SK-N-MC (cell line): ENCODE results near the gene XXYLT1.

Source experiments
- DNase-seq: peaks from one replicate; pipeline ENCODE4 v3.0.0-alpha.2; 2011; ENCODE audit warnings: low read depth, low spot score
- H3K27ac ChIP-seq: fragments of 200-600 bp; sonication (generic); 2 replicates; pipeline ENCODE4 v1.5.1; 2016; ENCODE audit warnings: mixed run types
- H3K36me3 ChIP-seq: fragments of 200-600 bp; sonication (generic); 2 replicates; pipeline ENCODE4 v1.6.1; 2017; ENCODE audit warnings: antibody characterized with exemption, low read length, mixed read lengths; ENCODE audit not compliant: insufficient read depth
- H3K4me3 ChIP-seq: fragments of 200-600 bp; sonication (generic); 2 replicates; pipeline ENCODE4 v1.5.1; 2016
- H3K9ac ChIP-seq: fragments of 200-600 bp; sonication (generic); 2 replicates; pipeline ENCODE4 v1.8.0; 2017; ENCODE audit warnings: mixed run types, mixed read lengths; ENCODE audit not compliant: insufficient read length
- H3K9me3 ChIP-seq: fragments of 200-600 bp; sonication (generic); 2 replicates; pipeline ENCODE4 v1.6.1; 2017; ENCODE audit warnings: low read depth, mild to moderate bottlenecking, antibody characterized with exemption, low read length, moderate library complexity, mixed read lengths
- EZH2 ChIP-seq: fragments of 200-600 bp; sonication (generic); IDR thresholded peaks from one replicate; pipeline ENCODE4 v1.6.1; 2017; ENCODE audit warnings: antibody characterized with exemption
- FOXP2 ChIP-seq: optimal IDR thresholded peaks from 2 replicates; pipeline ENCODE3; 2011; ENCODE audit warnings: mild to moderate bottlenecking, moderate library complexity; ENCODE audit not compliant: insufficient read depth; ENCODE audit errors: extremely low read length, control extremely low read depth
- POLR2AphosphoS5 ChIP-seq: IDR thresholded peaks from 2 replicates; pipeline ENCODE4 v1.6.1; 2012; ENCODE audit warnings: mild to moderate bottlenecking, low read depth, low read length, borderline replicate concordance

The XXYLT1 gene

DNA sequence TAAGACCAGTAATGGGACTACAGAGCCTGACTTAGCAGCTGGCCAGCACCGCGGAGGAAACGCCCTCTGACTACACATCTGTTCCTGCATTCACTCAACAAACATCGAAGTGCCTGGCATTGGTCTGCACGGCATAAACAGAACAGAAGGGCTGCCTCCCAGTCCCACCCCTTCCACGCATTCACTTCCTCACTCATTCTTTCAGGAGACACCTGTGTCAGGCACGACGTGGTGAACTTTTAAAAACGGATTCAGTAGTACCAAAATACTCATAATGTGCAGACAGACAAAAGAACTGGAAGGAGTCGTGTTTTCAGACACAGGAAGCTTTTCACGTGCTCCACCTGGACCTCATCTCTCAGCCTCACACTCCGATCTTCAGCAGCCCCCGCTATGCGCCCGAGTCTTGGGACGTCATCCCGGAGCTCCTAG is 123.3 kb downstream of the XXYLT1 start:
- H3K9ac ChIP-seq = no peak overlapping the region
- H3K27ac ChIP-seq = no peak overlapping the region

DNA sequence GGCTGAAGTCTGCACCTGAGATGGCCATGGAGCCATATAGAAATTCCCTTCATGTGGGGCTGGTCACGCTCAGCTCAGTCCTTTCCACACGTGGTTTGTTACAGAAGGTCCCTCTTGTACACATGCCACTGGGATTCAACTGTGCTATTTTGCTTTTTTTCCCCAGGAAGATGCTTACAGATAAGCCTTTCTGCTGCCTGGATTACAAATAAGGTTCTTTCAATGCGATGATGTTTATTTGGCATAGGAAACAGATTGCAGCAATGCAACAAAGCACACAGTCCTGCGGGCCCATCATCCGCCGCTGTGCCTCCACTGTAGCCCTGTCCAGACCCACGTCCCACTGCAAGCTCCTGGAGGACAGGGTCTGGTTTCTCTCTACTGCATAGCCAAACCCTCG is 124.8 kb downstream of the XXYLT1 start:
- Histone ChIP-seq H3K27ac (no peak overlapping the region), H3K9me3 (no peaks in the 10 kb centered on the region), H3K9ac (no peak overlapping the region), H3K4me3 (no peak overlapping the region), H3K36me3 (peaks cover 6% of the 10 kb centered on the region; the same call in 1 of the 2 replicates)
- DNase-seq = no peak
- TF ChIP-seq EZH2 = no peak
- no peak for TF ChIP-seq FOXP2
- TF ChIP-seq POLR2AphosphoS5 = no peak

More for the DNA sequence above, 123.3 kb downstream of the XXYLT1 start:
- no peak overlapping the region for H3K4me3 ChIP-seq
- TF ChIP-seq POLR2AphosphoS5 = no peak
- no peak for TF ChIP-seq EZH2
- no peak for TF ChIP-seq FOXP2
- H3K36me3 ChIP-seq = no peaks in the 10 kb centered on the region
- no peaks in the 10 kb centered on the region for H3K9me3 ChIP-seq
- no peak for DNase-seq

DNA sequence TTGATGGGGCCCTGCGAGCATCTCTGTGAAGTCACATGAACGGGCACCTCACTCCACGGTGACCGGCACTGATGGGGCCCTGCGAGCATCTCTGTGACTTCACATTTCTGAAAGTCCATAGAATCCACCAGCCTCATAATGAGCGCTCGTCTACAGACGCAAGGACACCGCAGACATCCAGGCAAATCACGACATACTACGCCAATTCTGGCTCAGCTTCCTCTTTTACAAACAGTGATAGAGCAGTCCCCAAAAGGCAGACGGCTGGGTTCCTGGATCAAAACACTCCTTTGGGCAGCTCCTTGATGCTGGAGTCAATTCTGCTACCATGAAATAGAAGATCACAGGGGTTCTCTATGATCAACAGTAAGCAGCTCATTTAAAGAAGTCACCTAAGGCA is 125.4 kb downstream of the XXYLT1 start:
- no peak for TF ChIP-seq FOXP2
- no peak for TF ChIP-seq EZH2
- TF ChIP-seq POLR2AphosphoS5 = no peak
- peaks cover 6% of the 10 kb centered on the region; the same call in 1 of the 2 replicates for H3K36me3 ChIP-seq
- no peaks in the 10 kb centered on the region for H3K9me3 ChIP-seq
- no peak for DNase-seq
- no peak overlapping the region for H3K9ac ChIP-seq
- H3K27ac ChIP-seq = no peak overlapping the region
- H3K4me3 ChIP-seq = no peak overlapping the region

DNA sequence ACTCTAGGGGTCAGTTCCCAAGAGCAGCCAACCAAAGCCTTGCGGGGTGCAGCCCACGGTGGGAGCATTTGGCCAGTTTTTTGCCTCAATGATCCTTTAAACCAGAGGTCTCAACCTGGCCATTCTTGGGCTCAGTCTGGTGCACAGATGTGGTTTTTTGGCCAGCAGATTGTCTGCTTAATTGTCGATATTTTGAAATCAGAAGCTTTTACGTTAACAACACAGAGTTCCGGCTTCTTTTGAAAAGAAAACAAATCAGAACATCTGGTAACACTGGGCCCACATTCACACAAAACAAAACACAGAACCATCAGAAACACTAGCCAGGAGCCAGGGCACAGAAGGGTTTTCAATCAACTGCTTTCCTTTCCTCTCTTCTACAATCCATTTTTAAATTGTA is 127.7 kb downstream of the XXYLT1 start:
- Histone ChIP-seq H3K27ac (no peak overlapping the region), H3K4me3 (no peak overlapping the region), H3K9me3 (no peaks in the 10 kb centered on the region), H3K9ac (no peak overlapping the region), H3K36me3 (peaks cover 6% of the 10 kb centered on the region; the same call in 1 of the 2 replicates)
- no peak for DNase-seq
- TF ChIP-seq EZH2 (no peak), POLR2AphosphoS5 (no peak)

DNA sequence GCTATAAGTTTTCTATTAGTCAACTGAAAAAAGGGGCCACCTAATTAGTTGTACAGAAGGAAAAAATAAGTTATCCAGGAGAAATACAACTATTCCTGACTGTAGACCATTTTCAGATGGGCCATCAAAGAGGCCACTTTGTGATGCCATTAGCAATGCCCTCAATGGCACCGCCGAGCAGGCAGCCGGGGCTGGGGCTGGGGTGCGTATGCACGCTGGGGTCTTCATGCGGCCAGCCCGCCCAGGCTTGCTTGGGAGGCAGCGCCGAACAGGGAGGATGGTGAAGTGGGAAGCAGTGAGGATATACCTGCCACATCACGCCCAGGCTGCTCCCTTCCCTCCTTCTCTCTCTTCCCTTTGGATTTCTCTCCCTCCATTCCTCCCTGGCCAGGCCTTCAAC is 128.4 kb downstream of the XXYLT1 start:
- no peak overlapping the region for H3K4me3 ChIP-seq
- no peaks in the 10 kb centered on the region for H3K9me3 ChIP-seq
- no peak overlapping the region for H3K27ac ChIP-seq
- no peak overlapping the region for H3K9ac ChIP-seq
- peaks cover 6% of the 10 kb centered on the region; the same call in 1 of the 2 replicates for H3K36me3 ChIP-seq
- TF ChIP-seq FOXP2 (no peak), EZH2 (no peak), POLR2AphosphoS5 (no peak)
- no peak for DNase-seq

DNA sequence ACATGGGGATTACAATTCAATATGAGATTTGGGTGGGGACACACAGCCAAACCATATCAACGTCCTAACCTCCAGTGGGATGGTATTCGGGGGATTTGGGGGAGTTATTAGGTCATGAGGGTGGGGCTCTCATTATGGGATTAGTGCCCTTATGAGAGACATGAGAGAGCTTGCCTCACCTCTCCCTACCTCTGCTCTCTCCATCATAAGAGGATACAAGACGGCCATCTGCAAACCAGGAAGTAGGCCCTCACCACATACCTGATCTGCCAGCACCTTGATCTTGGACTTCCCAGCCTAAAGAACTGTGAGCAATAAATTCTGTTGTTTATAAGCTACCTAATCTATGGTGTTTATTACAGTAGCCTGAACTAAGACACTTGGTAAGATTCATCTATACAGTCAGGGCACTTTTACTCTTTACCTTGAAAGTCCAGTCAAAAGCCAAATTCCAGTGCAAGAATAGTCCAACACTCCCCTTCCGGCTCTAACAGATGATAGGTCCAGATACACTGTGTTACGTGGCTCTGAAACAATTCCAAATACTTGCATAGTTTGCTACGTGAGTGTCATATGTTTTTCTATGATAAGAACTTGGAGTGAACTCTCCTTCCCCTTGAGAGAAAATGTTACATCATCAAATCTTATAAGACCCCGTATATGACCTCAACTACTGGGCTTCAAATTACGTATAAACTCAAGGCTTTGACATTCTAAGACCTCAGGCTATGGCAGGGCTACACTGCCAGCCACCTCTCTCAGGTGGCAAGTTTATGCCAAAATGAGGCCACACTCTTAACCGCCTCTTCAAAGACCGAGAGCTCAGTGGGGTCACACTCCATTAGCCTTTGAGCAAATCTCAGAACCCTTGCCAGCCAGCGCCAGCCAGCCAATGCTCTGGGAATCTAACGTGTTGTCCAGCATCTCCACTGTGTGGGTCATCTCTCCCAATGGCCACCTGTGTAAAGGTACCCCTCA is 129.9 kb downstream of the XXYLT1 start:
- Histone ChIP-seq H3K9me3 (no peaks in the 10 kb centered on the region), H3K27ac (no peak overlapping the region), H3K4me3 (no peak overlapping the region), H3K9ac (no peak overlapping the region), H3K36me3 (peaks cover 6% of the 10 kb centered on the region; the same call in 1 of the 2 replicates)
- TF ChIP-seq POLR2AphosphoS5 = no peak
- no peak for TF ChIP-seq EZH2
- no peak for TF ChIP-seq FOXP2
- DNase-seq = no peak

DNA sequence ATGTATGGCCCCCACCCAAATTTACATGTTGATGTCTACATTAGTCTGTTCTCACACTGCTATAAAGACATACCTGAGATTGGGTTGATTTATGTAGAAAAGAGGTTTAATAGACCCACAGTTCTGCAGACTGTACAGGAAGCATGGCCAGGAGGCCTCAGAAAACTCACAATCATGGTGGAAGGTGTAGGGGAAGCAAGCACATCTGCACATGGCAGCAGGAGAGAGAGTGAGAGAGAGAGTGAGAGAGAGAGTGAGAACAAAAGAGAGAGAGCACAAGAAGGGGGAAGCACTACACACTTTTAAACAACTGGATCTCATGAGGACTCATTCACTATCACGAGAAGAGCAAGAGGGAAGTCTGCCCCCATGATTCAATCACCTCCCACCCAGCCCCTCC is 130.5 kb downstream of the XXYLT1 start:
- Histone ChIP-seq H3K36me3 (peaks cover 6% of the 10 kb centered on the region; the same call in 1 of the 2 replicates), H3K27ac (no peak overlapping the region), H3K9ac (no peak overlapping the region), H3K4me3 (no peak overlapping the region), H3K9me3 (no peaks in the 10 kb centered on the region)
- no peak for DNase-seq
- TF ChIP-seq FOXP2 (no peak), EZH2 (no peak), POLR2AphosphoS5 (no peak)

DNA sequence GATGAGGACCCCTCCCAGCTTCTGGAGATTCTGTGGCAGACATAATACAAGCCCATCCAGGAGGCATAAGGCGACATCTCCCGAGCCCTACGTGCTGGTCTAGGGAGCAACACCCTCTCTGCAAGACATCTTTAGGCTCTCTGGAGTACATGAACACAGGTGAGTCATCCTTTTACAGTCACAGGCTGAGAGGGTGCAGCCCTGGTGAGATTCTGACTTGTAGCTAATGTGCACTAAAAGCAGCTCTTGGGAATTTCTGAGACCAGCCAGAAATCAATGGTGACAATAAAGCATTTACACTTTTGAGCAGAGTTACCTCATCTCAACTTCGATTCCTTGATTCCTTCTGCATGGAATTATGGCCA is 131.1 kb downstream of the XXYLT1 start:
- H3K36me3 ChIP-seq = peaks cover 6% of the 10 kb centered on the region; the same call in 1 of the 2 replicates
- no peak overlapping the region for H3K27ac ChIP-seq
- no peaks in the 10 kb centered on the region for H3K9me3 ChIP-seq
- TF ChIP-seq FOXP2 (no peak), POLR2AphosphoS5 (no peak), EZH2 (no peak)
- no peak overlapping the region for H3K9ac ChIP-seq
- H3K4me3 ChIP-seq = no peak overlapping the region
- DNase-seq = no peak
